ENCODE measurements around the gene KIAA2012.
"Not testable (repeated sequence)": the region's sequence is repeated elsewhere in the genome, so short reads cannot be mapped to it uniquely, and the experiment has no call there.

The KIAA2012 gene

DNA sequence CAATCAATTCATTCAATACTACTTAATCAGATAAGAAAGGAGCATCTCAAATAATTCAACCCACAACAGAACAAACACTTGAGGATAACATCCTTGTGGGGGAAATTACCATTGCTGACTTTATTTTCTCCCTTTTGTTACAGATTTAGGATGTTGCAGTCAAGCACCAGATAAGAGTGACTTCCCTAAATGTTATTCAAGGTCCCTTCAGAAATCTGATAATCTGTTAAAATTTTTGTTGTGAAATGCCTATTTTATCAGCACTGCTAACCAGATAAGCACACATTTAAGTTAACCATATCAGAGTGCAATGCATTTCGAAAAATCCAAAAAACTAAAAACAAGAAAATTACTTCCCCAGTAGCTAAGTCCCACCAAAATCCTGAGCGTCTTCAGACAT lies 131.8 kb downstream of the KIAA2012 start:
- DNase-seq, result no peak

DNA sequence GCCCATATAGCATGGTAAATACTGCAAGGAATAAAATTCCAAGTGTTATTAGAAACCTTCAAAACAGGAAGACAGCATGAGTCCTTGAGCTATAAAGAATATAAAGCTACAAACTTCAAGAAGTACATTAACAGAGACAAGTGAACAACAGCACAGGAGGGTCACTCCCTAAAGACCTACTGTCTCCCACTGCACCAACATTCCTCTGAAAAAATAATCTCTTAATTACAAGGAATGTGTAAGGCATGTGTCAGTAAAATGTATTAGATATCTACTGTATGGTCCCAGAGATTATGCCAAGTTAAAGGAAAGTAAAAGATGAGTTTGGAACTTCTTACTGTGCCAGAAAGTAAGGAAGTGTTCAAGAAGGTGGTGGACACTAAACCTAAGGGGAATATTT lies 135.5 kb downstream of the KIAA2012 start:
- DNase-seq, result no peak

DNA sequence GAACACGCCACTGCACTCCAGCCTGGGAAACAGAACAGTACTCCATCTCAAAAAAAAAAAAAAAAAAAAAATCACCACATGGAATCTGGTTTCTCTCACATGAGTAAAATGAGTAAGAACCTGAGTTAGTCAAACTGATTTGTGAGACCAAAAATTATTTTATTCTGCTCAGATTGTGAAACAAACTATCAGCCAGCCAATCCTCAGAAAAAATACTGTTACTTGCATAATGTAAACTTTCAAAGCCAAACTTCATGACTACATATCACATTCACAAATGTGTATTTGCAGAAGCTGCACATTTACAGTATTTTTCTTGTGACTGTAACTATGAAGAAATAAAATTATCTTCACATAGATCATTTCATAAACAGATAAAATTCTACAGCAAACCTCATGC lies 142.1 kb downstream of the KIAA2012 start:
- no peak for DNase-seq

DNA sequence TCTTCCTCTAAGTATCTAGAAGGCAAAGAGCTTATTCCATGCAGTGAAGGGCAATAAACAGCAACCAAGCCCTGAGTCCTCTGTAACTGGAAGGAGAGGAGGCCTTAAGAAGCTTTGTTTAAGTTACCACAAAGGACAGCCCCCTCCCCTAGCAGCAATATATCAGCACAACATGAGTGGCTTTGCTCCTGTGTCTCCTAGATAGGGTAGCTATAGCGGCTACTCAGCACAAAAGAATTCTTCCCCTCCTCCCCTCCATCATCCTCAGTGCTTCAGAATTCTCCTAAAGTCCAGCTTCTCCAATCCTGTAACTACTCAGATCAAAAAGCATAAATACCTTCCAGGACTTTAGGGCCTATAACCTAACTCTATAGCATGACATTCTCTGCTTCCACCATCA lies 148.8 kb downstream of the KIAA2012 start:
- DNase-seq, result no peak

DNA sequence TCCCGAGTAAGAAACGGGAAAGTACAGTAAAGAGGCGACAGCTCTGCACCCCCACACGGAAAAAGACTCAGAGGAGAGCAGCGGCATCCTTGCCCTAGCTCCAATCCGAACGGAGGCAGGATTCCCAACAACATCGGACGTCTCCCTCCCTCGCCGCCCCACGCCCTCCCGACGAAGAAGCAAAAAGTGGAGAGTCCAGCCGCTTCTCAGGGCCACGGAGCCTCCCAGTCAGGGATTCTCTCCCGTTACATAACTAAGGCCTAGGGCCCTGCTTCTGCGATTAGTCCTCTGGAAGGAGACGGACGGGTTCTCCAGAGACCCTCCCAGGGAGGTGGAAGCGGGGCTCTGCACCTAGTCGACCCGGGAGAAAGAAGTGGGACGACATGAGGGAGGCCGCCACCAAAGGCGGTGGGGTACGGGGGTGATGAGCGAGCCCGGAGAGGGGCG lies 164.8 kb downstream of the KIAA2012 start:
- no peak for DNase-seq

DNA sequence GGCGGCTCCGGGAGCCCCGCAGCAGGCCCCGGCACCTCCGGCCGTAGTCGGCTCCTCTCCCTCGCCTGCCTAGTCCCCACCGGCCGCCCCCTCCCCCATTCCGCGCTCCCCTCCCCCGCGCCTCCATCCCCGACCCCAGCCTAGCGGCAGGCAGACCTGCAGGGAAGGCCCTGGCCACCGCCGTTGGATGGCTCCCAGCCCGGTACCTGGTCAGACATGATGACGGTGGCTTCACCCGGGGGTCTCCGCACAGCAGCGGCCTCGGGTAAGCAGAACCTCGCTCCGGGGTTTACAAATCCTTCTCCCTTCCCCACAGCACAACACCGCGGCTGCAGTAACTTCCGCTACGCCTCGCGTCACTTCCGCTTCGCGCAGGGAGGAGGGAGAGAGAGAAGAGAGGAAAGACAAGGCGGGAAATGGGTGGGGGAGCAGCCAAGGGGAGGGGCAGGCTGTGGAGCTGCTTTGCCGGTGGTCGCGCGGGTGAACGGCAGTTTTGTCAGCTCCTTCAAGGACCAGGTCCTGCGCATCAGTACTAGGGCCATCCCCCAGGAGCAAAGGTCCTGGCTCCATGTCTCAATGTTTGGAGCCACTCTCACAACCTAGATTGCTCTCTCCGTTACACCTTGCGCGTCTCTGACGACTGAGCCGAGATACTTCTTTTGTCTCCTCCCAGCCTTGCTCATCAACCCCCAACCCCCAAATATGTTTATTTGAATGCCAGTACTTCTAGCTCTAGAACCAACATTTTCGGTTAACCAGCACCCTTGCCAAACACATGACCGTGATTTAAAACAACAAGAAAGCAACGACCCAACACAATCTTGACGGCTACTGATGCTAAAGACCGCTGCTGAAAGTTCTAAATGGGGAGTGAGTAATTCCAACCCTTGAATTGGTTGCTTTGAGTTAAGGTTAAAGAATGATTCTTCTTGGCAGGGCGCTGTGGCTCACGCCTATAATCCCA lies 165.5 kb downstream of the KIAA2012 start, which contains the start of gene SUMO1:
TSS of gene SUMO1 (minus strand) at position 364 of the 964 bp plus-strand sequence. CDS start at position 218, 146 bp downstream.
- peak; percentile 94 for DNase-seq

DNA sequence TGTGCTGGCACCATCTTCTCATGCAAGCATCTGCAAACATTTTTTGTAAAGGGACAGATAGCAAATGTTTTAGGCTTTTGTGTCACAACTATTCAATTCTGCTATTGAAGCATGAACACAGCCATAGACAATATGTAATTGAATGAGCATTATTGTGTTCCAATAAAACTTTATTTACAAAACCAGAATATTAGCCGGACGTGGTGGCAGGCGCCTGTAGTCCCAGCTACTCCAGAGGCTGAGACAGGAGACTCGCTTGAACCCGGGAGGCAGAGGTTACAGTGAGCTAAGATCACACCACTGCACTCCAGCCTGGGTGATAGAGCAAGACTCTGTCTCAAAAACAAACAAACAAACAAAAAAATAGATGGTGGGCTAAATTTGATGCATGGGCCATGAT lies 174.7 kb downstream of the KIAA2012 start:
- DNase-seq, result not testable (repeated sequence)

DNA sequence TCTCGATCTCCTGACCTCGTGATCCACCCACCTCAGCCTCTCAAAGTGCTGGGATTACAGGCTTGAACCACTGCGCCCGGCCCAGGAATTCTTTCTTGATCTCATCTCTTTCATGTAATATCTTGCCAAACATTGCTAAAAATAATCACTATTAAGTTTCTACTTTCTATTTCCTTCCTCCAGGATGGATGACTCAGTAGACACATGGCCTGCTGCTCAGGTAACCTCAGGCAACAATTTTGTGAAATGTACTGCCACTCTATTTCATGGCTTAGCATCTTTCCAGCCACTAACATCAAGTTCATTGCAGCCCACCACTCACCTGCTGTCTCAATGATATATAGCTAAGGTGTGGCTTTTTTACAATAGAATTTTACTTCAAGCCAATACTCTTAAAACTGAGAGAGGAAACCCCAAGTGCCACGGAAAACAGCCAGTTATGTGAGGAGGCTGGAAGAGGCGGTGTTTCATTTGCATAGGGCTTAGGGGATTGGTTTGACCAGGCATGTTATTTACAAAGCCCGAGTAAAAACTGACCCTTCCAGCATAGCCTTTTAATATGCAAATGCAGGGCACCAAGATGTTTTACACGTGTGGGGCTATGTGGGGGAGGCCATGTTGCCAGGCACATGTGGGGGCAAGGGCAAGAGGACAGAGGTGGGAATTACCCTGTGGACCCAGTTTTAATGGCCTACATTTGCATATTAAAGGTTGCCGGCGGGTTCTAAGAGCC lies 176.6 kb downstream of the KIAA2012 start:
- no peak for DNase-seq

DNA sequence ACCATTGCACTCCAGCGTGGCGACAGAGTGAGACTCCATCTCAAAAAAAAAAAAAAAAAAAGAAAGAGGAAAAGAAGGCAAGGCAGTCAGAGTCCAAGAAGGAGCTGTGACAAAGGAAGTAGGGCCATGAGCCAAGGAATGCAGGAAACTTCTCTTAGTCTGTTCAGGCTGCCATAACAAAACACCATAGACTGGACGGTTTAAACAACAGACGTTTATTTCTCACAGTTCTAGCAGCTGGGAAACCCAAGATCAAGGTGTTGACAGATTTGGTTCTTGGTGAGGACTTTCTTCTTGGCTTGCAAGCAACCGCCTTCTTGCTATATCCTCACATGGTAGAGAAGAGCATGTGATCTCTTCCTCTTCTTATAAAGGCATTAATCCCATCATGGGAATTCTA lies 178.4 kb downstream of the KIAA2012 start:
- DNase-seq, result no peak

Measured in activated naive CD4-positive, alpha-beta T cell treated with Interleukin-2 at 50 U/mL for 16 hours (primary cell).